Measurements from ENCODE around the gene HOXC6.
A peak's percentile ranks its signal among the peaks of the same experiment; 100 is the strongest.

Gene HOXC6

DNA sequence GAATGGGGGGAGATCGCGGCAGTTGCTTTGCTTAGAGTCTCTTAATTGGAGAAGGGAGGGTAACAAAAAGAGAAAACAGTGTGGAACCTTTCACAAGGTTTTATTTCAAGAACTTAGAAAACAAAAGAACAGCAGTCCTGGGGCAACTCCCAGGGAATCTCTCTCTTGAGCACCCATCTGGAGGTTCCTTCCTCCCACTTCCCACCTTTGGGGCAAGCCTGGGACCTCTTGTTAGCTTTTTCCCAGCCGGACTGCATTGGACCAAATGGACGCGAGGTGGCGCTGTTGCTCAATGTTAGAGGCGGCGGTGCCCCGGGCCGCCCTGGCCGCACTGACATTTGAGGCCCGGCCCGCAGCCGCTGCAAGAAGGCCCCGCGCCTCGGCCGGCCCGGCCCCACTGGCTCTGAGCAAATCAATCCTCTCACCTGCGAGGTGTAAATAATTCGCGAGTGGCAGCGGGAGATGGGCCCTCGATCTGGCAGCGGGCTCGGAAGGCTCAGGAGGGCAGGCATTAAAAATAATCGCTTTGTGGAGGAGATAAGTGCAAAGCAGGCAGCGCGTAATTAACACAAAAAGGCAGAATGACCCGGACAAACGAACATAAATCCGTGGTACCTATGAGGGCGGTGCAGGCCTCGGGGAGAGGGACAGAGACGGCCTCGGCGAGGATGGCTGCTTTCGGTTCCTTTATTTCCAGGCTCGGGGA lies 22.2 kb upstream of the HOXC6 start:
- TF ChIP-seq CTCF (conservative IDR thresholded peaks at IDR 0.05; ENCODE audit: low read depth): peak; percentile 85
- peak; percentile 81 for DNase-seq (ENCODE audit: low spot score)
- no peak overlapping the region for H3K27ac ChIP-seq
- ChIA-PET CTCF (interaction anchor here (0.5 to 4.4 kb wide), 22 partner anchors 11 to 210 kb away, joined by 3 to 47 read pairs (median 4); partner anchors contain the start of genes HOXC10 and HOXC5), POLR2A (ENCODE audit: low non-redundant PET) (interaction anchor here (1.2 kb wide), 1 partner anchor 186 kb away, joined by 9 read pairs; no protein-coding TSS in a partner anchor)

- no peak for DNase-seq (ENCODE audit: low spot score)
- H3K27ac ChIP-seq: no peak overlapping the region
- no peak for TF ChIP-seq CTCF (conservative IDR thresholded peaks at IDR 0.05; ENCODE audit: low read depth)
- POLR2A ChIA-PET (ENCODE audit: low non-redundant PET): interaction anchor here (1.2 kb wide), 1 partner anchor 185 kb away, joined by 9 read pairs; no protein-coding TSS in a partner anchor
- CTCF ChIA-PET: interaction anchor here (0.6 to 4.4 kb wide), 14 partner anchors 10 to 329 kb away, joined by 3 to 47 read pairs (median 4); partner anchors contain the start of gene HOXC10
Measured at GRCh38 chr12:54006559-54007220, 21.6 kb upstream of the HOXC6 start.

- no peak overlapping the region for H3K27ac ChIP-seq
- POLR2A ChIA-PET (ENCODE audit: low non-redundant PET): no interaction called here
- DNase-seq (ENCODE audit: low spot score): no peak
- no peak for TF ChIP-seq CTCF (conservative IDR thresholded peaks at IDR 0.05; ENCODE audit: low read depth)
- CTCF ChIA-PET: interaction anchor here (0.5 to 4.4 kb wide), 7 partner anchors 25 to 330 kb away, joined by 3 to 47 read pairs (median 6); partner anchors contain the start of gene HOXC5
Measured at GRCh38 chr12:54007538-54008259, 20.5 kb upstream of the HOXC6 start.

DNA sequence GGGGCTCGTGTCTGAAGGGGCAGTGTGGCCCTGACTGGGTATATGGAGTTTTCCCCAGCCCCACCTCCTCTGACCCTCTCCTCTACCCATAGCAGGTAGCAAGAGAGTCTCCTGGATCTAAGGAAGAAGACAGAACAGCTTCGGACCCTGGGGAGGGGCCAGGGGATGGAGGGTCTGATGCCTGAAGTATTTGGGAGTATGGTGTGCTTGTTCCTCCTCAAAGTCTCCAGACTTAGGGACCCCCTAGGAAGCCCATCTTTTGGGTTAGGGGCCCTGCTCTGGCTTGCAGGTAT lies 20.0 kb upstream of the HOXC6 start:
- ChIA-PET CTCF (interaction anchor here (0.5 to 4.4 kb wide), 6 partner anchors 8 to 194 kb away, joined by 3 to 47 read pairs (median 4); partner anchors contain the start of gene HOXC5), POLR2A (ENCODE audit: low non-redundant PET) (no interaction called here)
- no peak for DNase-seq (ENCODE audit: low spot score)
- H3K27ac ChIP-seq: no peak overlapping the region
- no peak for TF ChIP-seq CTCF (conservative IDR thresholded peaks at IDR 0.05; ENCODE audit: low read depth)

DNA sequence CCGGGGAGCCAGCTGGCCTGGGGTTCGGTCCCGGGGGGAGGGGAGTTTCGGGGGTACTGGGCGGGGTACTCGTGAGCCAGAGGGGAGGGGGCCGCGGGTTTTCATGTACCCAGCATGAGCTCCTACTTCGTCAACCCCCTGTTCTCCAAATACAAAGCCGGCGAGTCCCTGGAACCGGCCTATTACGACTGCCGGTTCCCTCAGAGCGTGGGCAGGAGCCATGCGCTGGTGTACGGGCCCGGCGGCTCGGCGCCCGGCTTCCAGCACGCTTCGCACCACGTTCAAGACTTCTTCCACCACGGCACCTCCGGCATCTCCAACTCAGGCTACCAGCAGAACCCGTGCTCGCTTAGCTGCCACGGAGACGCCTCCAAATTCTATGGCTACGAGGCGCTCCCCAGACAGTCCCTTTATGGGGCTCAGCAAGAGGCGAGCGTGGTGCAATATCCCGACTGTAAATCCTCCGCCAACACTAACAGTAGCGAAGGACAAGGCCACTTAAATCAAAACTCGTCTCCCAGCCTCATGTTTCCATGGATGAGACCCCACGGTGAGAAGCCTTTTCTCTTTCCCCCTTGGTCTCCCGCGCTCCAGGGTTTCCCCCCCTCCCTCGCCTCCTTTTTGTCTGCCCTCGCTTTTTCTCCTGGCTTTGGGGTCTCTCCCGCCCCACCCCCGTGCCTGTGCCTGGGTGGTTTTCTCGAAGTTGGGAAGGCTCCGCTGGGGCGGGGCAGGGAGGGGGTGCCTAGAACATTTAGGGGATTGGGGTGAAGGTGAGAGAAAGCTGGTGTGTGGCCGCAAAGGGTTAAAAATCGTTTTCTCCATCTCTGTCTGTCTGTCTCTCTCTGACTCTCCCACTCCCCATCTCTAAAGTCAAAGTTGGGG lies 18.8 kb upstream of the HOXC6 start:
- H3K27ac ChIP-seq: no peak overlapping the region
- POLR2A ChIA-PET (ENCODE audit: low non-redundant PET): interaction anchor here (0.5 to 0.7 kb wide), 4 partner anchors 66 to 327 kb away, joined by 3 to 5 read pairs (median 4); no protein-coding TSS in a partner anchor
- TF ChIP-seq CTCF (conservative IDR thresholded peaks at IDR 0.05; ENCODE audit: low read depth): no peak
- CTCF ChIA-PET: interaction anchor here (0.5 to 4.4 kb wide), 9 partner anchors 8 to 354 kb away, joined by 3 to 47 read pairs (median 5); no protein-coding TSS in a partner anchor
- DNase-seq (ENCODE audit: low spot score): peak; percentile 32
